ENCODE measurements around the gene SPNS1.
"Not testable (repeated sequence)": the region's sequence is repeated elsewhere in the genome, so short reads cannot be mapped to it uniquely, and the experiment has no call there.

SPNS1 gene

DNA sequence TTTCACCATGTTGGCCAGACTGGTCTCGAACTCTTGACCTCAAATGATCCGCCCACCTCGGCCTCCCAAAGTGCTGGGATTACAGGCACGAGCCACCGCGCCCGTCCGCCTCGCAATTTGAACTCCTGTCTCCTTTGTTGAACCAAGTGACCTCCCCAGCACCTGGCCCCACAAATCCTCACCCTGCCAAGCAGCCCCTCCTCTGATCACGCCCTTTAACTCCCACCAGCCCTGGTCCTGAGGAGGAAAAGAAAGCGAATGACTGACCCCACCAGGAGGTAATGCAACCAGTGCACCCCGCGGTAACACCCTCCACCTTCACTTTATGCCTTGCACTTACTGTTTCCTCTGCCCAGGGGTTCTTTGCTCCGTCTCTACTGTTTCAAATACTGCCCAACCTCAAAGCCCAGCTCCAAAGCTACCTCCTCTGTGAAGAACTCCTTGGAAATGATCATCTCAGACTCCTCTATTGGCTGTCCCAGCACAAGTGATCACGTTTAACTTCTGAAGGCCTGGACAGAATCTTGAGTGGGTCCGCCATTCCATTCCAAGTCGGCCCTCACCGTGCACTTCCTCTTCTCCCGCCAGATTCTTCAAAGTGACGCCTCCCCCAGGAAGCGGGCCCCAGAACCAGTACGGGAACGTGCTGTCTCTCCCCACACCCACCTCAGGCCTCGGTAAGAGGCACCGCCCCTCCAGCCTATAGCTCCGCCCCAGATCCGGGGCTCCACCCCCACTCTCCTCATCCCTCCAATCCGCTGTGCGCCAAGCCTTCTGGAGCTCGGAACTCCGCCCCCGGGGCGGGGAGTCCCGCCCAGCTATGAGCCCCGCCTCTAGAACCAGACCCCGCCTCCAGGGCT lies 38.4 kb upstream of the SPNS1 start:
- Histone ChIP-seq H3K4me1 (ENCODE audit: control insufficient read depth in 1 of 2, insufficient read depth in 1 of 2, low read depth in 1 of 2, low read length in 1 of 2) (peaks cover 11 to 12% of the 10 kb centered on the region in 2 experiments), H3K27me3 (no peaks in the 10 kb centered on the region), H3K27ac (peak overlapping the region; percentile 57), H3K4me3 (ENCODE audit: low read depth in 1 of 2, low read length in 1 of 2) (peak overlapping the region; percentile 27 to 47), H3K9me3 (no peaks in the 10 kb centered on the region), H3K36me3 (no peaks in the 10 kb centered on the region)
- TF ChIP-seq CTCF (IDR thresholded peaks at IDR 0.05): no peak

GRCh38 chr16:28936784-28937155 lies 37.8 kb upstream of the SPNS1 start:
- Histone ChIP-seq H3K4me3 (ENCODE audit: low read depth in 1 of 2, low read length in 1 of 2) (peak overlapping the region; percentile 27 to 47), H3K27ac (no peak overlapping the region), H3K4me1 (ENCODE audit: control insufficient read depth in 1 of 2, insufficient read depth in 1 of 2, low read depth in 1 of 2, low read length in 1 of 2) (peaks cover 11 to 12% of the 10 kb centered on the region in 2 experiments), H3K36me3 (no peaks in the 10 kb centered on the region), H3K27me3 (no peaks in the 10 kb centered on the region), H3K9me3 (no peaks in the 10 kb centered on the region)
- TF ChIP-seq CTCF (IDR thresholded peaks at IDR 0.05): no peak

GRCh38 chr16:28937222-28937876 lies 37.2 kb upstream of the SPNS1 start:
- no peaks in the 10 kb centered on the region for H3K36me3 ChIP-seq
- no peaks in the 10 kb centered on the region for H3K27me3 ChIP-seq
- H3K4me1 ChIP-seq (ENCODE audit: control insufficient read depth in 1 of 2, insufficient read depth in 1 of 2, low read depth in 1 of 2, low read length in 1 of 2): peaks cover 11 to 12% of the 10 kb centered on the region in 2 experiments
- no peak overlapping the region for H3K4me3 ChIP-seq (ENCODE audit: low read depth in 1 of 2, low read length in 1 of 2)
- H3K27ac ChIP-seq: no peak overlapping the region
- H3K9me3 ChIP-seq: no peaks in the 10 kb centered on the region
- TF ChIP-seq CTCF (IDR thresholded peaks at IDR 0.05): no peak

GRCh38 chr16:28938721-28939120 lies 35.9 kb upstream of the SPNS1 start:
- no peak overlapping the region for H3K27ac ChIP-seq
- no peaks in the 10 kb centered on the region for H3K27me3 ChIP-seq
- TF ChIP-seq CTCF (IDR thresholded peaks at IDR 0.05): no peak
- H3K4me3 ChIP-seq (ENCODE audit: low read depth in 1 of 2, low read length in 1 of 2): no peak overlapping the region
- no peaks in the 10 kb centered on the region for H3K36me3 ChIP-seq
- no peaks in the 10 kb centered on the region for H3K9me3 ChIP-seq
- peaks cover 11 to 12% of the 10 kb centered on the region in 2 experiments for H3K4me1 ChIP-seq (ENCODE audit: control insufficient read depth in 1 of 2, insufficient read depth in 1 of 2, low read depth in 1 of 2, low read length in 1 of 2)

DNA sequence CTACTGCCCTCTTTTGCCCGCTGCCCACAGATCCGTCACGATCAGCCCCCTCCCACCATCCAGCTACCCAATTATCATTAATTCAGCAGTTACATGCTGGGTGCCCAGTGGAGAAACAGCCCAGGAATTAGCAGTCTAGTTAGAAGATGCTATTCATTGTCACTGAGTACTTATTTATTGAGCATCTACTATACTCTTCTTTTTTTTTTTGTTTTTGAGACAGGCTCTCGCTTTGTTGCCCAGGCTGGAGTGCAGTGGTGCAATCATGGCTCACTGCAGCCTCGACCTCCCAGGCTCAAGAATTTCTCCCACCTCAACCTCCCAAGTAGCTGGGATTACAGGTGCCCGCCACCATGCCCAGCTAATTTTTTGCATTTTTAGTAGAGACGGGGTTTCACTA lies 34.8 kb upstream of the SPNS1 start:
- not testable (repeated sequence) for H3K27ac ChIP-seq; H3K9me3 ChIP-seq; H3K27me3 ChIP-seq; H3K4me3 ChIP-seq (ENCODE audit: low read depth in 1 of 2, low read length in 1 of 2); H3K36me3 ChIP-seq
- H3K4me1 ChIP-seq (ENCODE audit: control insufficient read depth in 1 of 2, insufficient read depth in 1 of 2, low read depth in 1 of 2, low read length in 1 of 2): peaks cover 11 to 12% of the 10 kb centered on the region in 2 experiments

DNA sequence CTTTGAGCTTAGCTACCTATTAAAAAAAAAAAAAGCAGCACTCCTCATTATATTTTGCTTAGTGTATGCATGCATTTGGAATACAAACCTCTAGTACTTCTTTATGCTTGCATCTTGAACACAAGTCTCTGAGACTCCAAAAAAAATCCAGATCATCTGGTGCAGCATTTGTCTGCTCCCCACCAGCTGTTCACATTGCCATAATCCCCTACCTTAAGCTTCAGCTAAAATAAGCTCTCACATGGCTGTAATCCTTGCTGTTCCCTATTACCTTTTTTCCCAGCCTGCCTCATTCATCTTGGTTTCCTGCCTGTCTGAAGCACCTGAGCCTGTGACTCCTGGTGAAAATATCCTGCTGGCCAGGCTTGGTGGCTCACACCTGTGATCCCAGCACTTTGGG lies 31.3 kb upstream of the SPNS1 start:
- Histone ChIP-seq H3K27me3 (peaks cover 9% of the 10 kb centered on the region), H3K4me3 (ENCODE audit: low read depth in 1 of 2, low read length in 1 of 2) (no peak overlapping the region), H3K9me3 (no peaks in the 10 kb centered on the region), H3K36me3 (no peaks in the 10 kb centered on the region), H3K4me1 (ENCODE audit: control insufficient read depth in 1 of 2, insufficient read depth in 1 of 2, low read depth in 1 of 2, low read length in 1 of 2) (peaks cover 8% of the 10 kb centered on the region in 2 experiments), H3K27ac (no peak overlapping the region)
- no peak for TF ChIP-seq CTCF (IDR thresholded peaks at IDR 0.05)
